ENCODE results near the gene AFDN.

The AFDN gene

DNA sequence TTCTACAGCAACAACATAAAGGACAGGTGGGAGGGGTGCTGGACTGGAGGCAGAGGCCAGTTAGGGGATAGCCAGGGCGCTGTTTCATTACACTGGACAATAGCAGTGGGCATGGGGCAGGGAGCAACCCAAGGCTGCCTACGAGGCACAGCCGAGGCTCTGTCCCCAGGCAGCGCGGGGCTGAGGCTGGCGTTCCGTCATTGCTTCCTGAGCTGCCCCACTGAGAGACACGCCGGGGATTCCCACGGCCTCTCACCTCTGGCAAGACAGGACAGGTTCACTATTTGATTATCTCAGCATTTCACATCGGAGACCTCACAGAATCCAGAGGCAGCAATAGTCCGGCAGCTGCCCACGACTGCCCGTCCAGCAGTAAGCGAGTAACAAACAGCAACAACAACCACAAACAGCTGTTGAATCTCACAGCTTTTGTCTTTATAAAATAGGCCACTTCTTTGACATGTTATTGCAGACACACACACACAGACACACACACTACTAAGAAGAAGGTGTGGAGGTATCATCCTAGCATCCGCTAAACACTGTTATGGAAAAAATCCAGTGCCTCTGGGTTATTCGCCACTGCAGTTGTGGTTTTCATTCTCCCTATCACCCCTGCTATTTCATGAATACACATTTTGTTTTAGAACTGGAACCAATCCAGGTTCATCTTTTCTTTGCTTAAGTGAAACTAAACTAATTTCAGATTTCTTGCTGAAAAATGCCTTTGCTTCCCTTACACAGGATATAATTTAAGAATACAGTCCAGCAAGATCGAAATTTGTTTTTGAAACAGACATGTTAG, 190.2 kb downstream of the AFDN start:
- in situ Hi-C loops (cut with HindIII; ENCODE audit: low sequenced_read_pairs): no loop called here

DNA sequence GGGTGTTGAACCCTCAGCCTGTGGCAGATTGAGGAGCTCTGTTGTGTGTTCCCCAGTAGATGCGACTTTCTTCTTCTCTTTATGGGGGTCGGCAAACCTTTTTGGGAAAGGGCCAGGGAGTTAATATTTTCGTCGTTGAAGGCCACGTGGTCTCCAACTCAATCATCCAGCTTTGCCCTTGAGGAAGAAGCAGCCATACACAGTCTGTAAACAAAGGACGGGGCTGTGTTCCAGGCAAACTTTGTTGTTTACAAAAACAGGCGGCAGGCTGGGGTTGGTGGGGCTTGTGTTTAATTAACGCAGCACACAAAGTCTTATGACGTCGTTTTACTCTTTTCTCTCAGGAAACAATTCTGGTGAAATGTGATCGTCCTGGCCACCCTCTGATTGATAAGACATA, 190.9 kb downstream of the AFDN start:
- in situ Hi-C loops (cut with HindIII; ENCODE audit: low sequenced_read_pairs): no loop called here

DNA sequence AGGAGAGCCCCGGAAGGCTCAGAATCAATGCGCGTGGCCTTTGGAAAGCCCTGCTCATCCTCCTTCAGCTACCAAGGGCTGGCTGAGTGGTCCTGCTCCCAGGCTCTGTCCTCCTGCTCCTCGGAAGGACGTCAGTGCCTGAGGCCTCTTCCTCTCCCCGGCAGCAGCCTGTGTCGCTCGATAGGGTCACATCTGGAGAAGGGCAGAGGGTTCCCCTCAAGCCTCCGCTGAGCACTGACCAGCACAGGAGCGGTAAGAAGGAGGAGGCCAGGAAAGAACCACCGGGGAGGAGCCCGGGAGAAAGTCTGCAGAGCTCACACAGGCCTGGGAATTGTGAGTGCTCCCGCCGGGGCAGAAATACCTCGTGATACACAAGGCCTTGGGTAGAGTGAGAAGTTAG, 192.0 kb downstream of the AFDN start:
- in situ Hi-C loops (cut with HindIII; ENCODE audit: low sequenced_read_pairs): no loop called here

DNA sequence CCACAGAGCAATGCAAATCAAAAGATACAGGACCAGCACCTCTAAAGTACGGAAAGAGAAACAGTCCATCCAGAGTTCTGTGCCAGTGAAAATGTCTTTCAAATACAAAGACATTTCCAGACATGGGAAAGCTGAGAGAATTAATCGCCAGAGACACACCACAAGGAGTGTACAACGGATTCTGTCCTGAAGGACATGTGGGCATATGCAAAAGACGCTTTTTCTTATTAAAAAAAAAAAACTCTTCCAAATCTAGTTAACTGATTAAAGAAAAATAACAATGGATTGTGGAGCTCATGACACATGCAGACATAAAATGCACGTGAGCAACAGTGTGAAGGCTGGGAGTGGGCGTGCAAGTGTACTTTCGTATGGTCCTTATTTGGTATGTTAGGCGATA, 193.5 kb downstream of the AFDN start:
- in situ Hi-C loops (cut with HindIII; ENCODE audit: low sequenced_read_pairs): no loop called here

DNA sequence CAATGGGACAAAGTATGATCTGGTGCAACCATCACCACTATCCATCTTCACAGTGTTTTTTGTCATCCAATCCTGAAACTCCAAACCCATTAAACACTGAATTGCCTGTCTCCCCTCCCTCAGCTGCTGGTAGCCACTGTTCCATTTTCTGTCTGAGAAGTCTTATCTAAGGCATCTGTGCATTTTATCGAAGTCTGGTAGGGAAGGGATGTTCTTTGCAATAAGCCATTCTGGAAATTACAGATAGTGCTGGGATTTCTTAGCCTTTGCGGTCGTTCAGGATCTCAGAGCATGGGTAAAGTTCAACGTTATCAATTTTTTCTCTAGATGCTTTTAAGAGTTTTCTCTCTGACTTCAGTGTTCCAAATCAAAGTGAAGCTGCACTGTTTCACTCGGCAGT, 194.9 kb downstream of the AFDN start:
- in situ Hi-C loops (cut with HindIII; ENCODE audit: low sequenced_read_pairs): no loop called here

Data from DLD1 (cell line).